H1 (cell line): ENCODE data around the gene TMUB1. TPM values are rescaled to one million over a fixed set of nuclear protein-coding genes. Genes with fewer than 3 reads are reported as not detected.

Experiments
- CTCF ChIA-PET: fragments of 300-600 bp; sonication (Branson Sonifier 250); formaldehyde crosslinking; loops from one replicate; lab custom pipeline; 2021; ENCODE audit not compliant: partially characterized antibody; lab: Charles Lee
- POLR2A ChIA-PET: fragments of 300-600 bp; sonication (Branson Sonifier 250); formaldehyde crosslinking; loops from one replicate; lab custom pipeline; 2021; ENCODE audit warnings: inconsistent platforms; ENCODE audit not compliant: partially characterized antibody; lab: Charles Lee
- DNase-seq, 2 experiments: peaks; one replicate each; pipeline versions ENCODE4 v3.0.0 to v3.0.0-alpha.2; 2010 to 2022; ENCODE audit warnings: low spot score in 2 of 2, low read depth in 1 of 2, mixed read lengths in 1 of 2
- FAIRE-seq: peaks from 2 replicates; lab custom pipeline; 2011; peaks lifted over from hg19 to GRCh38; lab: Jason Lieb, UNC
- H2AFZ ChIP-seq: 2 replicates; pipeline ENCODE4 v1.8.1; 2012; ENCODE audit warnings: low read length, inconsistent platforms
- H2AK5ac ChIP-seq: 2 replicates; pipeline ENCODE4 v1.6.1; 2013; ENCODE audit warnings: low read depth, low read length
- H2BK120ac ChIP-seq: replicated peaks from 2 replicates; pipeline ENCODE3; 2013; ENCODE audit warnings: low read depth, low read length, inconsistent platforms
- H2BK12ac ChIP-seq: 2 replicates; pipeline ENCODE4 v1.6.1; 2013; ENCODE audit warnings: low read depth, low read length
- H2BK15ac ChIP-seq: 2 replicates; pipeline ENCODE4 v1.6.1; 2013; ENCODE audit warnings: low read length
- H2BK20ac ChIP-seq: 2 replicates; pipeline ENCODE4 v1.6.1; 2013; ENCODE audit warnings: low read length
- H2BK5ac ChIP-seq: 2 replicates; pipeline ENCODE4 v1.6.1; 2013; ENCODE audit warnings: low read depth, low read length
- H3K14ac ChIP-seq: 2 replicates; pipeline ENCODE4 v1.6.1; 2013; ENCODE audit warnings: inconsistent platforms; ENCODE audit not compliant: insufficient read length
- H3K18ac ChIP-seq: 2 replicates; pipeline ENCODE4 v1.6.1; 2013; ENCODE audit warnings: low read length; ENCODE audit errors: extremely low read depth
- H3K23ac ChIP-seq: 2 replicates; pipeline ENCODE4 v1.6.1; 2013; ENCODE audit warnings: inconsistent platforms; ENCODE audit not compliant: insufficient read length
- H3K23me2 ChIP-seq: 2 replicates; pipeline ENCODE4 v1.6.1; 2013; ENCODE audit warnings: low read depth, low read length
- H3K27ac ChIP-seq: 2 replicates; pipeline ENCODE4 v1.6.1; 2011; ENCODE audit warnings: low read depth, low read length, inconsistent platforms
- H3K27me3 ChIP-seq, 4 experiments: replicated peaks in 1 of 4; 1 replicate in 1 of 4; 2 replicates in 3 of 4; pipeline versions ENCODE4 v1.6.1 to v1.8.1; 2011 to 2013; ENCODE audit warnings: low read length in 3 of 4, mild to moderate bottlenecking in 3 of 4, inconsistent platforms in 2 of 4, mixed read lengths in 2 of 4, moderate library complexity in 1 of 4; ENCODE audit not compliant: control insufficient read depth in 3 of 4, insufficient read depth in 3 of 4; ENCODE audit errors: extremely low read depth in 1 of 4
- H3K36me3 ChIP-seq, 4 experiments: 2 replicates each; pipeline versions ENCODE4 v1.6.1 to v1.8.1; 2011 to 2013; ENCODE audit warnings: mild to moderate bottlenecking in 4 of 4, low read length in 3 of 4, moderate library complexity in 2 of 4, control low read depth in 1 of 4, inconsistent platforms in 1 of 4; ENCODE audit not compliant: insufficient read depth in 4 of 4, control insufficient read depth in 2 of 4
- H3K4ac ChIP-seq: replicated peaks from 2 replicates; pipeline ENCODE3; 2013; ENCODE audit warnings: low read length, low read depth, mixed read lengths, inconsistent platforms; ENCODE audit not compliant: insufficient read length
- H3K4me1 ChIP-seq, 4 experiments: replicated peaks in 1 of 4; 1 replicate in 1 of 4; 2 replicates in 3 of 4; pipeline versions ENCODE4 v1.6.1 to v1.8.1; 2011 to 2013; ENCODE audit warnings: low read length in 3 of 4, inconsistent platforms in 2 of 4, mixed read lengths in 1 of 4; ENCODE audit not compliant: insufficient read depth in 4 of 4, control insufficient read depth in 3 of 4
- H3K4me2 ChIP-seq, 2 experiments: 2 replicates each; pipeline versions ENCODE4 v1.6.1 to v1.8.1; 2011 to 2013; ENCODE audit warnings: low read depth in 2 of 2, low read length in 2 of 2, control low read depth in 1 of 2, inconsistent platforms in 1 of 2, mild to moderate bottlenecking in 1 of 2; ENCODE audit not compliant: insufficient read depth in 1 of 2
- H3K4me3 ChIP-seq, 4 experiments: fragments of 200-600, 300-600 bp in 1 of 4; sonication (generic), shearing (Covaris generic), sonication (Bioruptor Twin) in 1 of 4; 2 replicates each; pipeline versions ENCODE4 v1.5.1 to v1.8.1; 2011 to 2016; ENCODE audit warnings: low read length in 4 of 4, low read depth in 3 of 4, control low read depth in 2 of 4, inconsistent platforms in 2 of 4, mild to moderate bottlenecking in 2 of 4, mixed read lengths in 1 of 4, moderate library complexity in 1 of 4; ENCODE audit not compliant: insufficient read depth in 2 of 4; ENCODE audit errors: extremely low read depth in 1 of 4
- H3K56ac ChIP-seq: replicated peaks from 2 replicates; pipeline ENCODE3; 2013; ENCODE audit warnings: low read depth, mild to moderate bottlenecking, mixed read lengths, low read length, inconsistent platforms; ENCODE audit not compliant: insufficient read length
- H3K79me1 ChIP-seq: 2 replicates; pipeline ENCODE4 v1.6.1; 2013; ENCODE audit warnings: low read depth, low read length, control low read depth
- H3K79me2 ChIP-seq, 2 experiments: 2 replicates each; pipeline versions ENCODE4 v1.6.1 to v1.8.1; 2012 to 2013; ENCODE audit warnings: low read length in 2 of 2, mild to moderate bottlenecking in 2 of 2, inconsistent platforms in 1 of 2; ENCODE audit not compliant: insufficient read depth in 2 of 2, control insufficient read depth in 1 of 2
- H3K9ac ChIP-seq, 4 experiments: replicated peaks in 1 of 4; 1 replicate in 1 of 4; 2 replicates in 3 of 4; pipeline versions ENCODE4 v1.6.1 to v1.8.1; 2011 to 2013; ENCODE audit warnings: low read depth in 3 of 4, low read length in 3 of 4, control low read depth in 2 of 4, mild to moderate bottlenecking in 2 of 4, moderate library complexity in 2 of 4, inconsistent platforms in 1 of 4; ENCODE audit errors: extremely low read depth in 1 of 4
- H3K9me3 ChIP-seq, 2 experiments: 2 replicates each; pipeline versions ENCODE4 v1.6.1 to v1.8.1; 2012 to 2013; ENCODE audit warnings: mild to moderate bottlenecking in 2 of 2, moderate library complexity in 2 of 2, control low read depth in 1 of 2, inconsistent platforms in 1 of 2, low read depth in 1 of 2, low read length in 1 of 2, mixed read lengths in 1 of 2; ENCODE audit not compliant: insufficient read depth in 2 of 2
- H4K20me1 ChIP-seq, 2 experiments: replicated peaks in 1 of 2; 2 replicates each; pipeline versions ENCODE3 to v1.8.1; 2011 to 2013; ENCODE audit warnings: inconsistent platforms in 2 of 2, low read length in 2 of 2, mild to moderate bottlenecking in 1 of 2; ENCODE audit not compliant: insufficient read depth in 2 of 2, control insufficient read depth in 1 of 2
- H4K5ac ChIP-seq: 2 replicates; pipeline ENCODE4 v1.6.1; 2013; ENCODE audit warnings: low read length, low read depth, mixed read lengths, inconsistent platforms; ENCODE audit not compliant: insufficient read length
- H4K8ac ChIP-seq: 2 replicates; pipeline ENCODE4 v1.8.0; 2013; ENCODE audit warnings: mild to moderate bottlenecking, moderate library complexity, low read length, inconsistent platforms; ENCODE audit not compliant: insufficient read depth; ENCODE audit errors: extremely low read depth
- H4K91ac ChIP-seq: replicated peaks from 2 replicates; pipeline ENCODE3; 2013; ENCODE audit warnings: low read length, mixed read lengths, inconsistent platforms; ENCODE audit not compliant: insufficient read length
- BCL11A ChIP-seq, 2 experiments: IDR thresholded peaks; one replicate each; pipeline ENCODE4 v1.6.1; 2011; ENCODE audit warnings: low read depth in 2 of 2, low read length in 2 of 2, mild to moderate bottlenecking in 2 of 2
- CREB1 ChIP-seq: IDR thresholded peaks from 2 replicates; pipeline ENCODE4 v1.6.1; 2012; ENCODE audit warnings: inconsistent platforms
- KDM1A ChIP-seq: fragments of 200-600, 300-600 bp; sonication (generic); IDR thresholded peaks from 2 replicates; pipeline ENCODE4 v1.7.1; 2016; ENCODE audit warnings: mild to moderate bottlenecking, low read length, borderline replicate concordance
- WGBS, 2 experiments: shearing (Covaris generic) in 1 of 2; methylation state at CpG; one replicate each; pipeline versions ENCODE4 v1.1.6 to v1.1.7; 2013 to 2015; ENCODE audit warnings: low lambda C conversion rate in 2 of 2, mixed read lengths in 2 of 2, inconsistent platforms in 1 of 2, low coverage in 1 of 2, missing lambda C conversion rate in 1 of 2; ENCODE audit not compliant: insufficient replicate concordance in 2 of 2, insufficient coverage in 1 of 2, insufficient read length in 1 of 2; ENCODE audit errors: extremely low coverage in 1 of 2, missing lambda C conversion rate in 1 of 2; 5-methylcytosine and 5-hydroxymethylcytosine counted together
- polyA plus RNA-seq, 7 experiments: library from polyadenylated mRNA; depleted of rRNA in 3 of 7; stranded (reverse) in 5 of 7; unstranded in 2 of 7; fragments of >200 nt in 5 of 7; fragments of 200-250 nt in 2 of 7; gene quantifications; 1 replicate in 5 of 7; 2 replicates in 1 of 7; 4 replicates in 1 of 7; pipeline versions ENCODE4 v1.2.1 to v1.2.3, GENCODE V29; 2011 to 2013; ENCODE audit warnings: missing spikeins in 2 of 7, mixed read lengths in 2 of 7
- total RNA-seq: library from RNA; stranded (reverse); fragmentation: NEBNext Ultra II Directional; extraction: Animal tissue kit (Norgen Biotek cat#: 25700); gene quantifications from 2 replicates; pipeline ENCODE4 v1.2.1, GENCODE V29; 2021

TMUB1 gene
- total and polyA plus RNA-seq, 2 of the 8 experiments (the other 6 are each of a cell fraction or from before 2014, with no cell fraction given) = 41.4 to 56.2 TPM

DNA sequence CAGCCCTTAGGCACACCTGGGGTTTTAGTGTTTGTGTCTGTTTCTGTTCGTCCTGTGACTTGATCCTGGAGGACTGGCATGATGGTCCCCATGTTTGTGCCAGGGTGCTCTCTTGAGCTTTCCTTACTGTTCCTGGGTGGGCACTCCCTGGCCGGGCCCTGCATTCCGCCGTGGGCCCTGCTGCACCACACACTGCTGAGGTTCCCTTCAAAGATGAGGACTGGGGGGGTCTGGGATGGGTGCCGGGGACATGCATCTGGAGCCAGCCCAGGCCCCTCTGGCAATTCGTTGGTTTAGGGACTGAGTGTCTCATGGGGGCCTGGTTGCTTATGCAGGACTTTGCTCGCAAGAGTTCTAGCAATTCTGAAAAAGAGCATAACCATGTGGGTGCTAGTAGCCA, 7.7 kb upstream of the TMUB1 start:
- Histone ChIP-seq H3K56ac (no peak overlapping the region), H3K9me3 (no peaks in the 10 kb centered on the region), H3K79me1 (peaks cover 16% of the 10 kb centered on the region; the same call in 1 of the 2 replicates), H2AK5ac (no peak overlapping the region), H3K14ac (no peak overlapping the region), H3K27ac (no peak overlapping the region), H3K27me3 (peaks cover 0 to 21% (median 9%) of the 10 kb centered on the region in 4 experiments; a peak in 6 of 7 replicates), H3K79me2 (peaks cover 11 to 79% of the 10 kb centered on the region in 2 experiments; a peak in 3 of 4 replicates), H2BK20ac (no peak overlapping the region), H3K4me1 (peaks cover 3 to 30% (median 20%) of the 10 kb centered on the region in 4 experiments), H3K4me3 (no peak overlapping the region), H3K9ac (no peak overlapping the region), H3K4ac (no peak overlapping the region), H2BK12ac (no peak overlapping the region), H2BK5ac (no peak overlapping the region), H3K18ac (no peak overlapping the region), H4K8ac (no peak overlapping the region), H3K23ac (no peak overlapping the region), H3K36me3 (no peaks in the 10 kb centered on the region), H4K5ac (no peak overlapping the region), H4K20me1 (peaks cover 46 to 63% of the 10 kb centered on the region in 2 experiments), H2BK15ac (no peak overlapping the region), H4K91ac (no peak overlapping the region), H3K23me2 (peaks cover 13% of the 10 kb centered on the region; the same call in 1 of the 2 replicates), H2AFZ (no peak overlapping the region), H2BK120ac (no peak overlapping the region), H3K4me2 (no peak overlapping the region)
- CTCF ChIA-PET = interaction anchor here (0.8 to 15.1 kb wide), 22 partner anchors 14 to 182 kb away, joined by 3 to 448 read pairs (median 5); no protein-coding TSS in a partner anchor
- TF ChIP-seq KDM1A = no peak
- no peak for TF ChIP-seq BCL11A (IDR thresholded peaks at IDR 0.05; ENCODE audit: low read depth in 2 of 2, low read length in 2 of 2)
- no peak for TF ChIP-seq CREB1
- FAIRE-seq (no peak), DNase-seq (no peak)
- 87% methylated on average over 7 of the region's 7 CpGs; no CpG with 5 or more reads in 1 of the 2 experiments for WGBS, 2 experiments
- POLR2A ChIA-PET = interaction anchor here (0.7 to 4.9 kb wide), 2 partner anchors 13 to 41 kb away, joined by 3 to 33 read pairs; no protein-coding TSS in a partner anchor
